Kidney epithelial cell (primary cell): ENCODE data around the gene MAP4K4. TPM values are rescaled to one million over a fixed set of nuclear protein-coding genes. Genes with fewer than 3 reads are reported as not detected.

Source experiments
- DNase-seq: peaks from one replicate; pipeline ENCODE4 v3.0.0-alpha.2; 2010; ENCODE audit warnings: low read depth
- H3K27me3 ChIP-seq: 2 replicates; pipeline ENCODE4 v1.6.0; 2011; ENCODE audit warnings: low read length; ENCODE audit not compliant: control insufficient read depth, insufficient read depth
- H3K36me3 ChIP-seq: 2 replicates; pipeline ENCODE4 v1.5.1; 2011; ENCODE audit warnings: low read length; ENCODE audit not compliant: control insufficient read depth, insufficient read depth
- H3K4me3 ChIP-seq: 2 replicates; pipeline ENCODE4 v1.5.1; 2011; ENCODE audit warnings: low read depth, mild to moderate bottlenecking, control low read depth, low read length
- CTCF ChIP-seq: IDR thresholded peaks from 2 replicates; pipeline ENCODE4 v1.5.1; 2011; ENCODE audit warnings: mild to moderate bottlenecking, moderate library complexity, low read length, control low read depth, inconsistent platforms; ENCODE audit not compliant: insufficient read depth, poor library complexity, severe bottlenecking
- total RNA-seq: library from RNA; depleted of rRNA; stranded (reverse); fragments of >200 nt; gene quantifications from 2 replicates; pipeline ENCODE4 v1.2.3, GENCODE V29; 2015

The MAP4K4 gene
- total RNA-seq, 1 donor from 2014 or later, result 134 TPM

- H3K36me3 ChIP-seq, result no peaks in the 10 kb centered on the region
- no peak overlapping the region for H3K4me3 ChIP-seq
- no peak for DNase-seq
- H3K27me3 ChIP-seq, result no peaks in the 10 kb centered on the region
- no peak for TF ChIP-seq CTCF
Measured at GRCh38 chr2:101809698-101810097, 112.2 kb downstream of the MAP4K4 start.

GRCh38 chr2:101811226-101812015 is 113.9 kb downstream of the MAP4K4 start:
- Histone ChIP-seq H3K27me3 (no peaks in the 10 kb centered on the region), H3K36me3 (no peaks in the 10 kb centered on the region), H3K4me3 (no peak overlapping the region)
- DNase-seq, result no peak
- TF ChIP-seq CTCF, result no peak

GRCh38 chr2:101812226-101812625 is 114.7 kb downstream of the MAP4K4 start:
- H3K27me3 ChIP-seq, result no peaks in the 10 kb centered on the region
- TF ChIP-seq CTCF, result no peak
- no peaks in the 10 kb centered on the region for H3K36me3 ChIP-seq
- no peak for DNase-seq
- no peak overlapping the region for H3K4me3 ChIP-seq

GRCh38 chr2:101814752-101815151 is 117.2 kb downstream of the MAP4K4 start:
- no peak overlapping the region for H3K4me3 ChIP-seq
- H3K36me3 ChIP-seq, result no peaks in the 10 kb centered on the region
- no peak for DNase-seq
- TF ChIP-seq CTCF, result no peak
- no peaks in the 10 kb centered on the region for H3K27me3 ChIP-seq

- no peaks in the 10 kb centered on the region for H3K36me3 ChIP-seq
- no peaks in the 10 kb centered on the region for H3K27me3 ChIP-seq
- TF ChIP-seq CTCF, result no peak
- H3K4me3 ChIP-seq, result no peak overlapping the region
- no peak for DNase-seq
Measured at GRCh38 chr2:101815154-101815553, 117.6 kb downstream of the MAP4K4 start.
